Stimulated activated CD4-positive, alpha-beta T cell treated with anti-CD3 and anti-CD28 coated beads, Interleukin-15, amount 100 ng/mL, for 1 hour (primary cell): ENCODE measurements around the gene TNMD.
"Not testable (repeated sequence)": the region's sequence is repeated elsewhere in the genome, so short reads cannot be mapped to it uniquely, and the experiment has no call there.

ENCODE experiments used
- DNase-seq, 2 donors: peaks; one replicate each; pipeline ENCODE4 v3.0.0-alpha.2; 2020; ENCODE audit warnings: low read depth in 1 of 2, low spot score in 1 of 2

Gene TNMD

GRCh38 chrX:100584611-100585010 lies at the start of gene TNMD:
Gene TNMD, plus strand, starts transcription at chrX:100584936. Its CDS starts 83 bp downstream, at chrX:100585019.
- DNase-seq = no peak

GRCh38 chrX:100565534-100565933 lies 19.2 kb upstream of the TNMD start:
- not testable (repeated sequence) for DNase-seq

- DNase-seq = no peak
These were observed 2.0 kb downstream of the TNMD start for GRCh38 chrX:100586747-100587146.

GRCh38 chrX:100587861-100588260 lies 3.1 kb downstream of the TNMD start:
- DNase-seq = no peak

GRCh38 chrX:100591256-100592051 lies 6.7 kb downstream of the TNMD start:
- no peak for DNase-seq

GRCh38 chrX:100593126-100593525 lies 8.4 kb downstream of the TNMD start:
- DNase-seq = no peak

GRCh38 chrX:100593581-100593980 lies 8.8 kb downstream of the TNMD start:
- DNase-seq = no peak

GRCh38 chrX:100596601-100597000 lies 11.9 kb downstream of the TNMD start:
- no peak for DNase-seq

GRCh38 chrX:100599456-100599855 lies 14.7 kb downstream of the TNMD start:
- DNase-seq = no peak

GRCh38 chrX:100600340-100600739 lies 15.6 kb downstream of the TNMD start:
- DNase-seq = no peak

- DNase-seq = no peak
These were observed 16.0 kb downstream of the TNMD start for GRCh38 chrX:100600758-100601157.

- DNase-seq = no peak
These were observed 22.0 kb downstream of the TNMD start for GRCh38 chrX:100606753-100607152.

GRCh38 chrX:100609591-100609990 lies 24.9 kb downstream of the TNMD start:
- no peak for DNase-seq

GRCh38 chrX:100611951-100612350 lies 27.2 kb downstream of the TNMD start:
- DNase-seq = no peak

- DNase-seq = no peak
These were observed 30.3 kb downstream of the TNMD start for GRCh38 chrX:100615005-100615404.

GRCh38 chrX:100623001-100623400 lies 38.3 kb downstream of the TNMD start:
- DNase-seq = no peak

- no peak for DNase-seq
These were observed 41.3 kb downstream of the TNMD start for GRCh38 chrX:100625985-100626491.

GRCh38 chrX:100635040-100635439 lies 50.3 kb downstream of the TNMD start:
- DNase-seq = no peak

- no peak for DNase-seq
These were observed 51.2 kb downstream of the TNMD start for GRCh38 chrX:100635989-100636320.

- peak; percentile 39 to 62 for DNase-seq
These were observed 51.7 kb downstream of the TNMD start, which contains the start of gene TSPAN6 for GRCh38 chrX:100636321-100636991. Gene TSPAN6, minus strand, starts transcription at chrX:100636806. Its CDS starts 112 bp downstream, at chrX:100636694.

GRCh38 chrX:100642290-100642689 lies 57.6 kb downstream of the TNMD start:
- no peak for DNase-seq

- no peak for DNase-seq
These were observed 58.5 kb downstream of the TNMD start for GRCh38 chrX:100643212-100643611.
